ENCODE measurements around the gene RAB38.

RAB38 gene

DNA sequence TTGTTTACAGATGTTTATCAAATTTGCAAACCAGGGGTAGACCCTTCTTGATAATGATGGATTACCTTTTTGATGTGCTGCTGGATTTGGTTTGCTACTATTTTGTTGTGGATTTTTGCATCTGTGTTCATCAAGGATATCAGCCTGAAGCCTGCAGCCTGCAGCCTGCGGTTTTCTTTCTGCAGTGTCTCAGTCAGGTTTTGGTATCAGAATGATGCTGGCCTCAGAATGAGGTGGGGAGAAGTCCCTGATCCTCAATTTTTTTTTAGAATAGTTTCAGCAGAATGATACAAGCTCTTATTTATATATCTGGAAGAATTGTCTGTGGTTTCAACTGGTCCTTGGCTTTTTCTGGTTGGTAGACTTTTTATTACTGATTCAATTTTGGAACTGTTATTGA lies 19.7 kb upstream of the RAB38 start:
- no peaks in the 10 kb centered on the region for H3K4me1 ChIP-seq (ENCODE audit: control insufficient read depth, insufficient read depth, low read length)
- 0 to 3% methylated on average over 1 of the region's 1 CpG for WGBS, 2 experiments
- no peak overlapping the region for H3K27ac ChIP-seq (ENCODE audit: insufficient read depth, low read depth, low read length, poor library complexity, severe bottlenecking)
- no peak overlapping the region for H3K4me3 ChIP-seq (ENCODE audit: insufficient read depth, low read depth, low read length)
- H3K36me3 ChIP-seq (ENCODE audit: control insufficient read depth, insufficient read depth, low read length): no peaks in the 10 kb centered on the region
- no peaks in the 10 kb centered on the region for H3K27me3 ChIP-seq (ENCODE audit: control insufficient read depth, insufficient read depth, low read length, poor library complexity, severe bottlenecking)
- no peaks in the 10 kb centered on the region for H3K9me3 ChIP-seq (ENCODE audit: control insufficient read depth, low read length)

DNA sequence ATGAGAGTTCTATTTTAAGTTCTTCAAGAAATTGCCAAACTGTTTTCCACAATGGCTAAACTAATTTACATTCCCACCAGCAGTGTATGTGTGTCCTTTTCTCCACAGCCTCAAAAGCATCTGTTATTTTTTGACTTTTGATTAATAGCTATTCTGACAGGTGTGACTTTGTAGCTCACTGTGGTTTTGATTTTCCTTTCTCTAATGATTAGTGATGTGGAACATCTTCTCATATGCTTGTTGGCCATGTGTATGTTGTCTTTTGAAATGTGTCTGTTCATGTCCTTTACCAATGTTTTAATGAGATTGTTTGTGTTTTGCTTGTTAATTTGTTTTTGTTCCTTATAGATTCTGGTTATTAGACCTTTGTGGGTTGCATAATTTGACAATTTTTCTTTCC lies 18.0 kb upstream of the RAB38 start:
- H3K36me3 ChIP-seq (ENCODE audit: control insufficient read depth, insufficient read depth, low read length): no peaks in the 10 kb centered on the region
- H3K27me3 ChIP-seq (ENCODE audit: control insufficient read depth, insufficient read depth, low read length, poor library complexity, severe bottlenecking): no peaks in the 10 kb centered on the region
- H3K9me3 ChIP-seq (ENCODE audit: control insufficient read depth, low read length): no peaks in the 10 kb centered on the region
- no peak overlapping the region for H3K4me3 ChIP-seq (ENCODE audit: insufficient read depth, low read depth, low read length)
- H3K4me1 ChIP-seq (ENCODE audit: control insufficient read depth, insufficient read depth, low read length): no peaks in the 10 kb centered on the region
- no peak overlapping the region for H3K27ac ChIP-seq (ENCODE audit: insufficient read depth, low read depth, low read length, poor library complexity, severe bottlenecking)

GRCh38 chr11:88188932-88189253 lies 13.7 kb upstream of the RAB38 start:
- H3K9me3 ChIP-seq (ENCODE audit: control insufficient read depth, low read length): no peaks in the 10 kb centered on the region
- H3K27ac ChIP-seq (ENCODE audit: insufficient read depth, low read depth, low read length, poor library complexity, severe bottlenecking): no peak overlapping the region
- 85 to 86% methylated on average over 2 of the region's 2 CpGs for WGBS, 2 experiments
- no peak overlapping the region for H3K4me3 ChIP-seq (ENCODE audit: insufficient read depth, low read depth, low read length)
- H3K36me3 ChIP-seq (ENCODE audit: control insufficient read depth, insufficient read depth, low read length): no peaks in the 10 kb centered on the region
- no peaks in the 10 kb centered on the region for H3K27me3 ChIP-seq (ENCODE audit: control insufficient read depth, insufficient read depth, low read length, poor library complexity, severe bottlenecking)
- no peaks in the 10 kb centered on the region for H3K4me1 ChIP-seq (ENCODE audit: control insufficient read depth, insufficient read depth, low read length)

DNA sequence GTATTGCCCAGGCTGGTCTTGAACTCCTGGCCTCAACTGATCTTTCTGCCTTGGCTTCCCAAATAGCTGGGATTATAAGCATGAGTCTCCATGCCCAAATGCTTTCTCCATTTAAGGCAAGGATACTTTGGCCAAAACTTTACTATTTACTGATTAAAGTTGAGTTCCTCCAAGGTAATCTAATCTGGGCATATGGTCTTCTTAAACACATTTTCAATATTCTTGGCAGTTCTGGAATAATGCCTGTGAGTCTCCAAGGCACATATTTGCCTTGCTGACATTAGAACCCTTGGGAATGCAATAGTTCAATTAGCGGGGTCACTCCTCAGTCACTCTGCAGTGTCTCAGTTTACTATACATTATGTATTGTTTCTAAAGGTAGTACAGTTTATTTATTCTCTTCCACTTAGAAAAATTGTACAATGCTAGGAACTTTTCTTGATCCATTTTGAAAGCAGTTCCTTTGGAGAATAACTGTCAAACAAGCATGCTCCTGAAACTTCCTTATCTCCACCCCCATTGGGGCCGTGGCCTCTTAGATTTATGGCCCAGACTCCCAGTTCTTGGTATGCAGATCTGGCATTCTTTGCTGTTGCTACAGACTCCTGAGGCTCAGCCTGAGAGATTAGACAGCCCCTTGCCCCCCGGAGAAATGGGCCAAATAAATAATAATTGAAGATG lies 13.1 kb upstream of the RAB38 start:
- H3K4me3 ChIP-seq (ENCODE audit: insufficient read depth, low read depth, low read length): no peak overlapping the region
- no peaks in the 10 kb centered on the region for H3K9me3 ChIP-seq (ENCODE audit: control insufficient read depth, low read length)
- WGBS, 2 experiments: 70 to 75% methylated on average over 2 to 3 of the region's 3 CpGs
- H3K27me3 ChIP-seq (ENCODE audit: control insufficient read depth, insufficient read depth, low read length, poor library complexity, severe bottlenecking): no peaks in the 10 kb centered on the region
- no peaks in the 10 kb centered on the region for H3K36me3 ChIP-seq (ENCODE audit: control insufficient read depth, insufficient read depth, low read length)
- H3K27ac ChIP-seq (ENCODE audit: insufficient read depth, low read depth, low read length, poor library complexity, severe bottlenecking): peak overlapping the region; percentile 17
- H3K4me1 ChIP-seq (ENCODE audit: control insufficient read depth, insufficient read depth, low read length): no peaks in the 10 kb centered on the region

DNA sequence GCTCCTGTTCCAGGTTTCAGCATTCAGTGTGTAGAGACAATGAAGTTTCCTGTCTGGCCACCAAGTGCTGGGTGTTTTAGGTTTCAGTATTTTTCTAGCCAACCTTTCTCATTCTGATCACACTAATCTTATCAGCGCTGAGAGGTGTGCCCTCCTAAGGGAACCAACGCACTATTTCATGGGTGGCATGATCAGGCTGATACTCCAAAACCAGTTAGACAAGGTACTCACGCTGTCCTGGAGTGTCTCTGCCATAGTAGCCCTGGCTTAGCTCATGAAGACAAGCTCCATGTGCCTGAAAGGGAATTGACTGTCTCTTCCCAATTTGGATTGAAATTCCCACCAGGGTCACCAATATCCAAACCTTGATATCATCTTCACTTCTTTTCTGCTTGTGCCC lies 8.0 kb upstream of the RAB38 start:
- Histone ChIP-seq H3K4me1 (ENCODE audit: control insufficient read depth, insufficient read depth, low read length) (no peaks in the 10 kb centered on the region), H3K27me3 (ENCODE audit: control insufficient read depth, insufficient read depth, low read length, poor library complexity, severe bottlenecking) (no peaks in the 10 kb centered on the region), H3K36me3 (ENCODE audit: control insufficient read depth, insufficient read depth, low read length) (no peaks in the 10 kb centered on the region), H3K9me3 (ENCODE audit: control insufficient read depth, low read length) (no peaks in the 10 kb centered on the region), H3K27ac (ENCODE audit: insufficient read depth, low read depth, low read length, poor library complexity, severe bottlenecking) (no peak overlapping the region), H3K4me3 (ENCODE audit: insufficient read depth, low read depth, low read length) (no peak overlapping the region)
- 93 to 95% methylated on average over 3 of the region's 3 CpGs for WGBS, 2 experiments

DNA sequence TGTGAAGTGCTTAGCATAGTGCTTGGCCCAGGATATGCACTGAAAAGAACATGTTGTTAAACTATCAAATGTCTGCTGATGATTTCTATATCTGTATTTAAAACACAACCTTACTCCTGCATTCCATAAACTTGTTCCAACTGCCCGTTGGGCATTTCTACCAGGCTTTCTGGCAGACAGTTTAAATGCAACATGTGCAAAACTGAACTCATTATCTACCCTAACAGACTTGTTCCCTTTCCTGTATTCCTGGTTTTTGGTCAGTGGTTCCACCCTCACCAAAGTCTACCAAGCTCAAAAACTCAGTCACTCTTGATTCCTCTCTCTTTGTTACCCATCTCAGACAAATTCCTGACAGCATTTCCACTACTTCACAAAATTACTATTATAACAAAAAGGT lies 6.5 kb upstream of the RAB38 start:
- Histone ChIP-seq H3K27me3 (ENCODE audit: control insufficient read depth, insufficient read depth, low read length, poor library complexity, severe bottlenecking) (no peaks in the 10 kb centered on the region), H3K36me3 (ENCODE audit: control insufficient read depth, insufficient read depth, low read length) (no peaks in the 10 kb centered on the region), H3K9me3 (ENCODE audit: control insufficient read depth, low read length) (no peaks in the 10 kb centered on the region), H3K4me3 (ENCODE audit: insufficient read depth, low read depth, low read length) (no peak overlapping the region), H3K27ac (ENCODE audit: insufficient read depth, low read depth, low read length, poor library complexity, severe bottlenecking) (no peak overlapping the region), H3K4me1 (ENCODE audit: control insufficient read depth, insufficient read depth, low read length) (no peaks in the 10 kb centered on the region)
- WGBS, 2 experiments: 86 to 90% methylated on average over 1 of the region's 1 CpG

DNA sequence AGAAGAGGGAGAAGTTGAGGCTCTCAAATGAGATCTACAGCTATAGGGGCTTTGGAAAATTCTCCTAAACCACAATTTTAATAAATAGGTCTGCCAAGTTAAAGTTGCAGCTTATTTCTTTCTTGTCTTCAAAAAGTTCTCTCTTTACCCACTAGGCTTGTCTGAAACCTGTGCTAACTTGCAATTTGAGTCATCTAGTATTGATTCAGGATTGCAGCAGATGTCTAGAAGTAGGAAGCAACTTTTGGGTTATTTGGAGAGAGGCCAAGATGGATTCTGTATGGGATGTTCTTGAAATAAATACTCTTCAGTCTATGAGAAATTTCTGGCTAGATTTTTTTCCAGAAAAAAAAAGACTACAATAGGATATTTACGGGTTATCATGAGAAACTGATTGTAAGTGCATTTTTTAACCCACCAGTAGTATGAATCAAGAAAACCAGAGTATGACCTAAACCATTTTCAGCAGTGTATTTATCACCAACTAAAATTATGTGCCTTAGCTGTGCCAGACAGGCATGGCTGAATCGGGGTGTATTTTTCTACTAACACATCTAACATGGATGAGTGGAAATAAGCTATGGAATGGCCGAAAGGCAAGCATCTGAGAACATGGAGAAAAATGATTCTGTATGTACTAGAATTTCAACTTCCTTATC lies 4.9 kb upstream of the RAB38 start:
- Histone ChIP-seq H3K4me1 (ENCODE audit: control insufficient read depth, insufficient read depth, low read length) (no peaks in the 10 kb centered on the region), H3K27me3 (ENCODE audit: control insufficient read depth, insufficient read depth, low read length, poor library complexity, severe bottlenecking) (peaks cover 10% of the 10 kb centered on the region), H3K27ac (ENCODE audit: insufficient read depth, low read depth, low read length, poor library complexity, severe bottlenecking) (no peak overlapping the region), H3K36me3 (ENCODE audit: control insufficient read depth, insufficient read depth, low read length) (no peaks in the 10 kb centered on the region), H3K9me3 (ENCODE audit: control insufficient read depth, low read length) (no peaks in the 10 kb centered on the region), H3K4me3 (ENCODE audit: insufficient read depth, low read depth, low read length) (no peak overlapping the region)
- 86 to 94% methylated on average over 2 of the region's 3 CpGs for WGBS, 2 experiments

DNA sequence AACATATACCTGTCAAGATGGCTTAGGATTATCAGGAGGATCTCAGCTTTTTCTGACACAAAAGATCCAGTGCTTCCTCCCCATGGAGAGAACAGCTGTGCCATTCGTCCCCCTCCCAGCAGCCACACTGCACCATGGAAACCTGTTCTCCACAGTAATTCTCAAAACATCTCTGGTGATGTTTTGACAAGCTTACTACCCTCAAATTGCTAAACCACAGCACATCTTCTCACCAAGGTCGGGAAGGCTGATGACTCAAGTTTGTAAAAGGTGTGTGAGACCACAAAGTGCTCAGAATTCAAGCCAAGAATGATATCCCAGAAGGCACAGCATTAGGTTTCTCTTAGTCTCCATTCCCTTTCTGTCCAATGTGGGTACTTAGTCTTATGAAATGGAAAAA lies 3.9 kb upstream of the RAB38 start:
- H3K36me3 ChIP-seq (ENCODE audit: control insufficient read depth, insufficient read depth, low read length): no peaks in the 10 kb centered on the region
- no peaks in the 10 kb centered on the region for H3K4me1 ChIP-seq (ENCODE audit: control insufficient read depth, insufficient read depth, low read length)
- WGBS, 2 experiments: 66 to 70% methylated on average over 2 of the region's 2 CpGs
- no peak overlapping the region for H3K27ac ChIP-seq (ENCODE audit: insufficient read depth, low read depth, low read length, poor library complexity, severe bottlenecking)
- H3K4me3 ChIP-seq (ENCODE audit: insufficient read depth, low read depth, low read length): no peak overlapping the region
- H3K9me3 ChIP-seq (ENCODE audit: control insufficient read depth, low read length): no peaks in the 10 kb centered on the region
- peaks cover 19% of the 10 kb centered on the region for H3K27me3 ChIP-seq (ENCODE audit: control insufficient read depth, insufficient read depth, low read length, poor library complexity, severe bottlenecking)

DNA sequence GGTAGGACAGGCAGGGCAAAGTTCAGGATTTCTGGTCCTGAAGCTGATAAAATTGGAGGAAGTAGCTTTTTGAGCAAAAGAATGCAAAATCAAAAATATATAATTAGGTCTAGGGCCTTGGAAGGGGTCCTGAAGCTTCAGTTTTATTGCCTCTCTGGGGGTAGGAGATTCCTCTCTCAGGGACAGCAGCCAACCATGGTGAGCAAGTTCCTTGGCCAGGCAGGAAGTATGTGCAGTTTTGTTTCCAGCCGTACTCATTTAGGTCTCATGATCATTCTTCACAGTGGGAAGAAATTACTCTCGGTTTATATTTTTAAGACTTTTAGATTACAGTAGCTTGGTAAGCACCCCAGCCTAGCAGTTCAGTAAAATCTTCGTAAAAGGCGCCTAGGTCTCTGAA lies 2.9 kb upstream of the RAB38 start:
- Histone ChIP-seq H3K4me1 (ENCODE audit: control insufficient read depth, insufficient read depth, low read length) (no peaks in the 10 kb centered on the region), H3K9me3 (ENCODE audit: control insufficient read depth, low read length) (no peaks in the 10 kb centered on the region), H3K36me3 (ENCODE audit: control insufficient read depth, insufficient read depth, low read length) (no peaks in the 10 kb centered on the region), H3K27me3 (ENCODE audit: control insufficient read depth, insufficient read depth, low read length, poor library complexity, severe bottlenecking) (peaks cover 24% of the 10 kb centered on the region), H3K27ac (ENCODE audit: insufficient read depth, low read depth, low read length, poor library complexity, severe bottlenecking) (no peak overlapping the region), H3K4me3 (ENCODE audit: insufficient read depth, low read depth, low read length) (no peak overlapping the region)
- WGBS, 2 experiments: 93% methylated on average over 4 of the region's 4 CpGs

- Histone ChIP-seq H3K36me3 (ENCODE audit: control insufficient read depth, insufficient read depth, low read length) (no peaks in the 10 kb centered on the region), H3K27me3 (ENCODE audit: control insufficient read depth, insufficient read depth, low read length, poor library complexity, severe bottlenecking) (peaks cover 24% of the 10 kb centered on the region), H3K9me3 (ENCODE audit: control insufficient read depth, low read length) (no peaks in the 10 kb centered on the region), H3K4me1 (ENCODE audit: control insufficient read depth, insufficient read depth, low read length) (no peaks in the 10 kb centered on the region), H3K27ac (ENCODE audit: insufficient read depth, low read depth, low read length, poor library complexity, severe bottlenecking) (no peak overlapping the region), H3K4me3 (ENCODE audit: insufficient read depth, low read depth, low read length) (peak overlapping the region; percentile 49)
- whole genome bisulfite sequencing, 2 experiments: 2 to 3% methylated on average over 15 of the region's 15 CpGs
Measured at GRCh38 chr11:88175569-88176075, 379 bp upstream of the RAB38 start.

All from ectodermal cell (in vitro differentiated cells).